Urothelium cell line (cell line): Measurements from ENCODE around the gene PRELID3B.
"Not testable (repeated sequence)": the region's sequence is repeated elsewhere in the genome, so short reads cannot be mapped to it uniquely, and the experiment has no call there.

ENCODE experiments used
- DNase-seq: peaks from one replicate; pipeline ENCODE4 v3.0.0; 2011; ENCODE audit warnings: low spot score, mixed read lengths
- FAIRE-seq: peaks from 2 replicates; lab custom pipeline; 2011; peaks lifted over from hg19 to GRCh38; lab: Jason Lieb, UNC

The PRELID3B gene

DNA sequence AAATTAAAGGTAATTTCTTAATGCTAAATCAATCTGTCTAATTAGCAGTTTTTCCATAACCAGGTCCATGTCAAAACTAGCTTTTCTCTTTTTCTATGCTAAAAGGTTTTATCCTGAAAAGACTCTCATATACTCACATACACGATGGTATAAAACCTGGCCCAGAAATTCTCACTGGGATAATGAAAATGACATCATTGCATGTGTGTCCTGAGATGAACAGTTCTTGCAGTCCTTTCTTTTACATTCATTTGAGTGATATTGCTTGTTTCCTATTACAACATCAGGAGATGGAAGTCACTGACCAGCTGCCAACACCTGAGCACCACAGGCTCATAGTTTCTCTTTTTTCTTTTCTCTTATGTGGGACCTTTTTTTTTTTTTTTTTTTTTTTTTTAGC lies 7.9 kb upstream of the PRELID3B start:
- no peak for FAIRE-seq

DNA sequence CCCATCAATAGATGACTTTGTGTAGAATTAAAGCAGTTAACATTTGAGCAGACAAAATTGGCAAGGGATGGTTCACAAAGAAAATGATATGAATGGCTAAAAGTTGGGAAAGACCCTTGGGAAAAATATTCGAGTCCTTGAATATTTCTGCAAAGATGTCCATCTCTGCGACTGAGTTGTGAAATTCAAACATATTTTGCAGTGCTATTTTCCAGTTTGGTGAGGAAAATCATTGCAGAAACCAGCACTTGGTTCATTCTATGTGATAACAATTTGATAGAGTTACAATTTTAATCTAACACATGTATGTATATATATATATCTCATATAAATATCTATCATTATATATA lies 6.1 kb upstream of the PRELID3B start:
- no peak for FAIRE-seq
- DNase-seq: no peak

More for the DNA sequence above, 7.9 kb upstream of the PRELID3B start:
- DNase-seq: no peak

DNA sequence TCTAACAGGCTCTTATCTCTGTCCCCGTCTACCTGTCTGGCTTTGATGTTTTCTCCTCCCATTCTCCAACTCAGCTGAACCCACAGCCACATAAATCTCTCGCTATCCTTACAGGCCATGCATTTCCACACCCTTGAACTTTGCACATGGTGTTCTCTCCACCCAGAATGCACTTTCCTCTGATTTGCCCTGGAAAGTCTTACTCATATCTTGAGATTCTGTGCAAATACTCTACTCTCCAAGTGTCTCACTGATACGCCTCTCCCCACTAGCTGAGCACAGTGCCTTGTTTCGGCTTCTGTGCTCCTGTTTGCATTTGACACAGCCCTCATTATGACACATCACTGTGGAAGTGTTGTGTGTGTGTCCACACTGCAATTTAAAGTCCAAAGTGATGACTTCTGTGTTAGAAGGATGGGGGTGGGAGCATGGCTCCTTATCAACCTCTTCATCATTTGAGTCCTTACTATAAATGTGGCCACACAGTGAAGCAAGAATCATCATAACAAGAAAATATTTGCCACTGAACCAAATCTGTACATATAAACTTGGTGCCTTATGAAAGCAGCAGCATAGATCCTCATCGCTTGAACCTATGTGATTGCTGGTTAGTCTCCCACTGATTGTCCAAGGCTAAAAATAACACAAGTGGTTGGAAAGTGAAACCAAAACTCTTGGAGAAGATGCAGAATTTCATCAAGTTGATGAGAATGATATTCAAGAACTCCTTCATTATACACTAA lies 5.5 kb upstream of the PRELID3B start:
- DNase-seq (no peak), FAIRE-seq (no peak)

DNA sequence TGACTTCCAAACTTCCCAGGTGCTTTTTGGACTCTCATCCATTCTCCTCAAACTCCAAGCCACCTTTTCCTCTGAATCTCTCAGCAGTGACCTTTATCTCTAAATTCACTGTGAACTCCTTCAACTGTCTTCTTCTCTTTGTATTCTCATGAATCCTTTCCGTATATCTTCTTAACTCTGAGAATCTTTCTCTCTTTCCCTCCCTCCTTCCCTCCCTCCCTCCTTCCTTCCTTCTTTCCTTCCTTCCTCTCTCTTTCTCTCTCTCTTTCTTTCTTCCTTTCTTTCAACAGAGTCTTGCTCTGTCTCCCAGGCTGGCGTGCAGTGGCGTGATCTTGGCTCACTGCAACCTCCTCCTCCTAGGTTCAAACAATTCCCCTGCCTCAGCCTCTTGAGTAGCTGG lies 4.3 kb upstream of the PRELID3B start:
- FAIRE-seq (no peak), DNase-seq (no peak)

DNA sequence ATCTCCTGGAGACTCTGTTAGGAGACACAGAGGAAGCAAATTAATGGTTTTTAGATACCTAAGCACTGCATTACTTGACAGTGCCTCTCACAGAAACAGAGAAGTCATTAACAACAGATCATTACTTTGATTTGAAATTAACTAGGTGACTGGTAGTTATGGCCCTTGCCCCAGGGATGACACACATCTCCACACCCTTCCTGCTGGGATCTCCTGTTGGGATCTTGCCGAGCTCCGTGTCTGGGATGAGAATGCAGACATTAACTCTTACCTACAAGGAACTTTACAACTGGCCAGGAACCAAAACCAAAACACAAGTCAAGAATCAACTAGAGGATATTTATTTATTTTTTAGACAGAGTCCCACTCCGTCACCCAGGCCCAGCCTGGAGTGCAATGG lies 2.2 kb upstream of the PRELID3B start:
- DNase-seq (no peak), FAIRE-seq (no peak)

DNA sequence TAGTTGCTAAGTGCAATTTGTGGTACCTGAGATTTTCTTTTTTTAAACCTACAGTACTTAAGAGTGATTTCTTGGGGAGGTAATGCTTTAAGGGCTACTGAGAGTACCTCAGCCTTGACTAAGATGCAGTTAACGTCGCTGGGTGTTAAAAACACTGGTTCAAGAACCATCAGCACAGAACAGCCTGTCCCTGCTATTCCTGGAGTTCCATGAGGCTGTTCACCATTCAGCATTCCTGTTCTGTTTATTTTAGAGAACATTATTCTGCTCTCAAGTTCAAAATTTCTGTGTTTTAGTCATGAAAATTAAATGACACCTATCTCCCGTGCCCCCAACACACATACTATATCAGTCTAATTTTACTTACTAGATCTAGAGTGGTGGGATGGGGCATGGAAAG lies 1.7 kb upstream of the PRELID3B start:
- DNase-seq (no peak), FAIRE-seq (no peak)

DNA sequence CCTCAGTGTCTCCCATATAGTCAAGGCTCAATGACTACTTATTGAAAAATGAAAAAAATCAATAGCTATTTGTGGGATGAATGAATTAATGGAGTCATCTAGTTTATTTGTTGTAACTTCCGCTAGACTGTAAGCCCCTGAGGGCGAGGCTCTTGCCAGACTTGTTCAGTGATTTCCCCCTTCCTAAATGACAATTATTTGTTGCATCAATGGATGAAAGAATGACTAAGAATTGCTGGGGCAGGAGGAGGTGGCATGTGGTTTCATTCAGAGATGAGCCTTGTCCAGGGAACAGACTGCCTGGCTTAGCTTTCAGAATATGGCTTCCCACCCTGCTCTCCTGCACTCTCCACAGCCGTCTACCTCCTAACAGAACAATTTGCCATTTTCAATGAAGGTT lies 1.1 kb upstream of the PRELID3B start:
- DNase-seq (no peak), FAIRE-seq (no peak)

DNA sequence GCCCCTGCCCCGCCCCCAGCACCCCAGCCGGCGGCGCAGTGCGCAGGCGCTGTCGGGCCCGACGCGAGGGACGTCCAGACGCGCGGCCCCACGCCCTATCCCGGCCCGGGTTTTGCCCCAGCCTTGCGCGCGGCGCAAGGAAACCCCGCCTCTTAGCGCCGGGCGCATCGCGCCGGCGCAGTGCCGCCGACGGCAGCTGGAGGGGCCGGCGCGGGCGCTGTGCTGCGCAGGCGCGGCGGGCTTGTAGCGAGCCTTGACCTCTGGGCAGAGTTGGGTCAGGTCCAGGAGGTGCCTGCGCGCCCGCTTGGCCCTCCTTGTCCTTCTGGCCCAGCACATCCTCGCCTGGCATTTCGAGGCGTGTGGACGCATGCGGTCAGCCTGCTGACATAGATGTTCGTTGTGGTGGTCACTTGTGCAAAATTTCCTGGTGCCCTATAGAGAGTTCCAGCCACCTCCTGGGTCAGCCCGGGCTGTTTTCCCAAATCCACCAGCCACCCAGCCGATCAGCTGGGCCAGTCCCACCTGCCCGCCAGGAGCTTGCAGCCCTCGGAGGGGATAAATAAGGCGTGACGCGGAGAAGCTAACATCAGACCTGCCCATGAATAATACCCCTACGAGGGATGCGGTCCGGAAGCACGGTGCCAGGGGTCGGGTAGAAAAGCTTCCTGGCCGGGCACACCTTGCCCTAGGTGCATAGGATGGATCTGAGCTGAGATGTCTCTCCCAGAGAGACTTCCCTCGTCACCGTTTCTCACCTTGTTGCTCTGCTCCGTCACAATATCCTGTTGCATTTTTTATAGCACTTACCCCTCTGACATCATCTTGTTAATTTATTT lies 428 bp upstream of the PRELID3B start:
- FAIRE-seq (peak; percentile 69), DNase-seq (peak; percentile 100)

DNA sequence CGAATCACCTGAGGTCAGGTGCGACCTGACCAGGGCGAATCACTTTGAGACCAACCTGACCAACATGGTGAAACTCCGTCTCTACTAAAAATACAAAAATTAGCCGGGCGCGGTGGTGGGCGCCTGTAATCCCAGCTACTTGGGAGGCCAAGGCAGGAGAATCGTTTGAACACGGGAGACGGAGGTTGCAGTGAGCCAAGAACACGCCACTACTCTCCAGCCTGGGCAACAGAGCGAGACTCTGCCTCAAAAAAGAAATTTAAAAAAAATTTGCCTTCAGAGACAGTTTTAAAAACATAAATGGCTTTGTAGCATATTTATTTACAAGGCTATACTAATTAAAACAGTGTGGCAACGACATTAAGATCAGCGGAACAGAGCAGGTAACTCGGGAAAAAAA lies 1.1 kb downstream of the PRELID3B start:
- not testable (repeated sequence) for DNase-seq, FAIRE-seq

DNA sequence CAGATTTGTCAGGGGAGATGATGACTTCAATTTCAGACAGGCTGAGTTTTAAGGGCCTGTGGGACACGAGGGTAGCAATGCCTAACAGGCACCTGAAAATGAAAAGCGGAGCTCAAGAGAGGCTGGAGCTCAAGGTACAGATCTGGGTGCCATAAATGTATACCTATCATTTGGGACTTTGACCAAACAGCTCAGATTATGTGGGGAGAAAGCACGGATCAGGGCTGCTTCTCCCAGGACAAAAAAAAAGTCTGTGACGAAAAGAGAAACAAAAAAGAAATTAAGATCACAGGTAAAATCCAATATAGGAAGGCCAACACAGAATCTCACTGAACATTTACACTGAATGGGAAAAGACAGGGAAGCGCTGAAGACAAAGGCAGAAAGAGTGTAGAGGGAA lies 1.9 kb downstream of the PRELID3B start:
- FAIRE-seq (no peak), DNase-seq (no peak)

DNA sequence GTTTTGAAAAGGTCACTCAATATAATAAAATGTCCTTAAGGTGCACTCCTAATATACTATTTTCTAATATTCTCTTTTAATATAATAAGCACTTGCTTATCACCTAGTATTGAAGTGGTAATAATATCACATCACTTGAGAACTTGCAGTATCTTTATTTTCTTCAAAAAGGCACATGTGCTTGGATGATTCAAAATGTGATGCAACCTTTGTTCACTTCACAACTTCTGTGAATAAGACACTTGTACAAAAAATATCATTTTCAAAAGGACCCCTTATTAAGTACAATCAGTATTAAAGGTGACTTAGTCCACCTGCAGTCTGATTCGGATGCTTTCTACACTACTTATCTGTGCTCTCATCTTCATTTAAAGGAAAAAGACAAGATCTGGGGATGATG lies 3.4 kb downstream of the PRELID3B start:
- FAIRE-seq: no peak

DNA sequence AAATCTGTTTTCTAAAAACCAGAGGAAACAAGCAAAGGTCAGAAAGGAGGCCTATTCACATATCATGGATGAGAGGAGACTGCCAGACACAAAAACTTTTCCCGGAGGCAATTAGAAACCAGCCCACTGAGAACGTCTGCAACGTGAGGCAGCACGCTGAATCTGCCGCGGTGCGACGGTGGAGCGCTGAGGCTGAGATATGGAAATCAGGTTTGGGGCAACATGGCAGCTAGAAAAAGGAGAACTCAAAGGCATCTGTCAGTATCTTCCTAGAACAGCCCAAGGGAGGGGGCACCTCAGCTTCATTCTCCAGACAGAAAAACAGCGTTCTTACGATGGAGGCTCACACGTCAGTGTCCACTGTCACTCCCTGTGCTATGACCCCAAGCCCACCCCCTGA lies 5.2 kb downstream of the PRELID3B start:
- no peak for DNase-seq
- FAIRE-seq: no peak

More for the DNA sequence above, 3.4 kb downstream of the PRELID3B start:
- DNase-seq: no peak

DNA sequence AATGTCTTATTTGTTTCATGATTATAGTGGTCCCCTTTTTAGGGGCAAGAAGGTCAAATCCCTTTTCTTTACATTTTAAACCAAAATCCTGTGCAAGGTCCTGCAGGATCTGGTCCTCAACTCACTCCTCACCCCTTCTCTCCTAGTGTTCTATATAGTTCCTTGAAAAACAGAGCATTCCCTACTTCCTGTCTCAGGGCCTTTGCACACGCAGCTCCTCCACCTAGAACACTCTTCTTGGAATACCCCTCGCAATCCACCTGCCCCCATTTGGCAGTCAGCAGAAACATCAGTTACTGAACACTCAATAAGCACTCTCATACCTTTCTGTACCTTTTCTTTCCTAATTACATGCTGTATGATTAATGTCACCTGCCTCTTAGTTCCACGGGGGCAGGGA lies 7.2 kb downstream of the PRELID3B start:
- DNase-seq: no peak
- no peak for FAIRE-seq

DNA sequence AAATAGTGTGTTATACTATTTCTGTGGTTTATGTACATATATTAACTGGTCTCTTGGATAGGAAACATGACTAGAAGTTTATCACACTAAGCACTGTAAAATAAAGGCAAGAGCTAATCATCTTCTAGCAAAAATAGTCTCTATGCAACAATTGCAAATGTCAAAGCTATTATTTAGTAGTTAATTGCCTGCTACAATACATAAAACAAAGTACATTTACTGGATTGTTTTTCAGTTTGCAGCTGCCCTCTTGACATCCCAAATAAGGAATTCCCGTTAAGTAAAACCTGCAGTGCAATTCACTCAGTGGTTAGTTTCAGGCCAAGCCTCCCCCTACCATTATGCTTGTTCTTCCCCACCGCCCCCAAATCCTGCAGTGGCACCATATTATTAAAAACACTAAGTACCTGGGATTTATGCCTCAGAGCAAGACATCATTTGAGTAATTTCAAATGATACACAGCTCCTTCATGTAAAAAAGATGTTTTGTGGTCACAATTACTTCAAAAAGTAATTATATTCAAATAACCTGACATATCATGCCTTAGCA lies 8.9 kb downstream of the PRELID3B start:
- no peak for DNase-seq
- FAIRE-seq: no peak

DNA sequence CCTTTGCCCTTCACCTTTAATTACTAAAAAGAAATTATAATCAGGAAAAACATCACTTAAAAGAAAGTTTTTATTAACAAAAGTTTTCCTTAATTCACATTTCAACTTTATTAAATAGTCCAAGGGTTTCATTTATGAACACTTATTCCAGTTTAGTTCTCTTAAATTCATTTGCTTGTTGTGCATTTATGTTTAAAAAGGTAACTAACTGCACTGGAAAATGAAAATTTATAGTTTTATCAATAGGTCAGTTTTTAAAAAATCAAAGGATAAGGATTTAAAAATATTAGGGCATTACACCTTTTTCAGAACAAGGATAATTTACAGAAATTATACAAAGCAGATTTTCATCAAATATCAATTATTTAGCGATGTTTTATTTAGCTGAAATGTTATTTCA lies 9.5 kb downstream of the PRELID3B start:
- no peak for FAIRE-seq
- no peak for DNase-seq

DNA sequence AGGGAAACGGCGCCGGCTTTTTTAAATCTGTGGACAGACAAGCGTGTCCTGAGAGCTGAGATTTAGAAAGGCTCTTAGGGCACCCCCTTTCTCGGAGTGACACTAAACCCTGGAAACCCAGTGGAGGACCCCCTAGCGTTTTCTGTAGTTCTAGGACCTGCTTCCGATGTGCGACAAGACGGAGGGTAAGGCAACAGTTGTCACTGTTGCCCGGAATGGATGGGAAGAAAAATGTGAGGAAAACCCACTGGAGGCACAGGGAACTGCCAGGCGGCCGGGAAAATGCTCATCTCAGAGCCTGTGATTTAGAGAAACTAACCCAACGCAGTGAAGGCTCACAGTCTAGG lies 9.9 kb downstream of the PRELID3B start:
- DNase-seq (peak; percentile 65), FAIRE-seq (no peak)

DNA sequence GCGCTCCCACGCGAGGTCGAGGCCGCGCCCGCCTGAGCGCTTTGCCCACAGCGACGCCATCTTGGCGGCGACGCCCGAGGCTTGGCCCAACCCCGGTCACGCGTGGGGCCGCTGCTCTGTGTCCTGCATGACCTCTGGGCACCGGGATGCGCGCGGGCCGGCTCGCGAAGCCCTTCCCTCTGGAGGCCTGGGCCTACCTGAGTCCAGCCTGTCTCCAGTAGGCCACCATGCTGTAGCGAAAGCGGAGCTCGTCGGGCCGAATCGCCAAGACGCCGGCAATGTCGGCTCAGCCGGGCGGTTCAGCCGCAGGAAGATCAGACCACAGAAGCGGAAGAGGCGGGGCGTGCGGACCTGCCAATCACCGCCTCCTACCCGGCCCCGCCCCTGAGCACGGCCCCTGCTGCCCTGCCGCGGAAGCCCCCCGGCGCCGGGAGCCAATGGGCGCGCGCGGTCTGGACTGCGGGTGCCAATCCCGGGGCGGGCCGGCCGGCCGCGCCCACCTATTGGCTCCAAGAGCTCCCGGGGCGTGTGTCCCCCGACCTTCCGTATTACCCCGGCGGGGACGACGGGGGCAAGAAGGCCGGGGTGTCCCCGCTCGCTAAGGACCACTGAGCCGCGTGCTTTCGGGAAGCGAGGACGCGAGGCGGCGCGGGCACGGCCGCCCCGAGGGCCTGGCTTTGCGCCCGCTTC lies 10.4 kb downstream of the PRELID3B start, which contains the start of gene ATP5F1E:
ATP5F1E (minus strand) TSS at position 313 of the 690 bp plus-strand sequence; CDS start at position 229, 84 bp downstream.
- peak; percentile 78 for FAIRE-seq
- DNase-seq: peak; percentile 100

DNA sequence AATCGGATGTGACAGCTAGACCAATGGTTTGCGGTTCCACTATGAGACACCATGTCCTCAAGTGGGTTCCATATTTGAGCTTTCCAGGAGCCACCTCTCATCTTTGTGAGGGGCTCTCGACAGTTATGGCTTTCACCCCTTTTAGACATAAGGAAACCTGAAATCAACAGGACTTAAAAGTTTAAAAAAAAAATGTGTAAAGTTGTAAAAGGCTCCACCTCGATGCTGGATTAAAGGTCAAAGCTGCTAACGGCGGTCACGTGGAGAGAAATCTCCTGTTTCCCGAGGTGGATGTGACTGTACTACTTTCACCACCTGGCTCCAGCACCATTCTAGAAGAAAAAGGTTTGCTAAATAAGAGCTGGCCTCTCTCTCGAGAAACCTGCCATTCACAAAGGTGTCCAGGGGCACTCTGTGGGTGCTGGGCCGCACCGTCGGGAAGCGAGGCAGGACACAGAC lies 11.0 kb downstream of the PRELID3B start:
- FAIRE-seq: no peak
- DNase-seq: no peak

DNA sequence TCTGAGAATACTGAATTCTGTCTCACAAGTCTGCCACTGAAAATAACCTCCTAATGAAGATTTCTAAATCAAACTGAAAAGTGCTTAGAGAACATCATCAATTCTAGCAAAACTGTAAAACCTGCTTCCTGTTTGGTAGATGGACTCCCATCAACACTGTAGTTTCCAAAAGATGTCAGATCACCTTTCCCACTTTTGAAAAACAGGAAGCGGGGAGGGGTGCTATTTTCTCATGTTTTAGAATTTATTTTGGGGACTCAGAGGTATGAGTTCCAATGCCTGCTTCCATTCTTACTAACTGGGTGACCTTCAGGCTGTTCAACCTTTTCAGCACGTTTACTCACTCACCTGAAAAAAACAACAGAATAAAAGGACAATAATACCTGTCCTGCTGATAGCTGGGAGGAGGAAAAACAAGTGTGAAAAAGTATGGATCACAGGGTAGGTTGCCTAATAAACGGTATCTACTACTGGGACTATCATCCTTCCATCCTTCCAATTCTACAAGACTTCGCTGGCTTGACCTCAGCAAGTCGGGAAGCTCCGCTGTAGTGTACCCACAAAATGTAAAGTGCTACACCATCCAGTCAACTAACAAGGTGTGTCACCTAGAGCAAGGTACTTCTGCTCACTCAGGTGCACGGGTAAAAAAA lies 11.5 kb downstream of the PRELID3B start:
- no peak for FAIRE-seq
- no peak for DNase-seq

DNA sequence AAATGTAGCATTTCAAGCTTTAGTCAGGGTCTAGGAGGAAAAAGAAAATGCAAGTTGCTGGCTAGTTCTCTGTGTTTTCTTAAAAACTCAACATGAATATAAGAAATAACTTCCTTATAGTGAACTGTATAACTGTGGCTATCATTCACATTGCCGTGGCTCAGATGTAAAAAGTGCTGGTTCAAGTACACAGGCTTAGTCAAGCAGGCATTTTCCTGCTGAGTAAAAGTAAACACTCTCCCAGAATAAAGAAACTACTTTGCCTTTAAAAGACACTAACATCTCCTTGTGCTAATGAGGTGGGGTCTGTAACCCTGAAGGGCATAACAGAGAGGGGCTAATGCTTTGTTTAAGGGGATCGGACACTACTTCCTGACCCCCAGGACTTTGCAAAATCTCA lies 13.8 kb downstream of the PRELID3B start:
- FAIRE-seq: no peak
- DNase-seq: no peak
